Sigmoid colon (tissue), 4 donors: Measurements from ENCODE around the gene NHLRC4.

ENCODE experiments used
- CTCF ChIP-seq, 4 experiments: fragments of 450-650 bp in 3 of 4; fragments of 200-600 bp in 1 of 4; IDR thresholded peaks; one replicate each; pipeline ENCODE4 v1.5.1; 2016 to 2019; ENCODE audit warnings: antibody characterized with exemption in 4 of 4, mild to moderate bottlenecking in 3 of 4, moderate library complexity in 2 of 4
- EP300 ChIP-seq, 4 donors: sonication (generic); formaldehyde crosslinking; IDR thresholded peaks; one replicate each; pipeline ENCODE4 v1.6.1; 2017; ENCODE audit warnings: antibody characterized with exemption in 4 of 4
- POLR2A ChIP-seq, 2 donors: fragments of 450-650 bp; IDR thresholded peaks; one replicate each; pipeline ENCODE4 v1.6.1; 2016; ENCODE audit warnings: antibody characterized with exemption in 2 of 2, mild to moderate bottlenecking in 2 of 2, moderate library complexity in 2 of 2
- POLR2AphosphoS5 ChIP-seq, 4 donors: sonication (generic); formaldehyde crosslinking; IDR thresholded peaks; one replicate each; pipeline ENCODE4 v1.6.1; 2017; ENCODE audit warnings: antibody characterized with exemption in 4 of 4

GRCh38 chr16:598823-599739 is 32.3 kb downstream of the NHLRC4 start:
- TF ChIP-seq POLR2A (IDR thresholded peaks at IDR 0.05) (no peak), CTCF (IDR thresholded peaks at IDR 0.05) (no peak), POLR2AphosphoS5 (IDR thresholded peaks at IDR 0.05) (no peak), EP300 (IDR thresholded peaks at IDR 0.05) (no peak)
